ENCODE results near the gene MED16.
A peak's percentile ranks its signal among the peaks of the same experiment; 100 is the strongest.

MED16 gene, protein sequence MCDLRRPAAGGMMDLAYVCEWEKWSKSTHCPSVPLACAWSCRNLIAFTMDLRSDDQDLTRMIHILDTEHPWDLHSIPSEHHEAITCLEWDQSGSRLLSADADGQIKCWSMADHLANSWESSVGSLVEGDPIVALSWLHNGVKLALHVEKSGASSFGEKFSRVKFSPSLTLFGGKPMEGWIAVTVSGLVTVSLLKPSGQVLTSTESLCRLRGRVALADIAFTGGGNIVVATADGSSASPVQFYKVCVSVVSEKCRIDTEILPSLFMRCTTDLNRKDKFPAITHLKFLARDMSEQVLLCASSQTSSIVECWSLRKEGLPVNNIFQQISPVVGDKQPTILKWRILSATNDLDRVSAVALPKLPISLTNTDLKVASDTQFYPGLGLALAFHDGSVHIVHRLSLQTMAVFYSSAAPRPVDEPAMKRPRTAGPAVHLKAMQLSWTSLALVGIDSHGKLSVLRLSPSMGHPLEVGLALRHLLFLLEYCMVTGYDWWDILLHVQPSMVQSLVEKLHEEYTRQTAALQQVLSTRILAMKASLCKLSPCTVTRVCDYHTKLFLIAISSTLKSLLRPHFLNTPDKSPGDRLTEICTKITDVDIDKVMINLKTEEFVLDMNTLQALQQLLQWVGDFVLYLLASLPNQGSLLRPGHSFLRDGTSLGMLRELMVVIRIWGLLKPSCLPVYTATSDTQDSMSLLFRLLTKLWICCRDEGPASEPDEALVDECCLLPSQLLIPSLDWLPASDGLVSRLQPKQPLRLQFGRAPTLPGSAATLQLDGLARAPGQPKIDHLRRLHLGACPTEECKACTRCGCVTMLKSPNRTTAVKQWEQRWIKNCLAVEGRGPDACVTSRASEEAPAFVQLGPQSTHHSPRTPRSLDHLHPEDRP

DNA sequence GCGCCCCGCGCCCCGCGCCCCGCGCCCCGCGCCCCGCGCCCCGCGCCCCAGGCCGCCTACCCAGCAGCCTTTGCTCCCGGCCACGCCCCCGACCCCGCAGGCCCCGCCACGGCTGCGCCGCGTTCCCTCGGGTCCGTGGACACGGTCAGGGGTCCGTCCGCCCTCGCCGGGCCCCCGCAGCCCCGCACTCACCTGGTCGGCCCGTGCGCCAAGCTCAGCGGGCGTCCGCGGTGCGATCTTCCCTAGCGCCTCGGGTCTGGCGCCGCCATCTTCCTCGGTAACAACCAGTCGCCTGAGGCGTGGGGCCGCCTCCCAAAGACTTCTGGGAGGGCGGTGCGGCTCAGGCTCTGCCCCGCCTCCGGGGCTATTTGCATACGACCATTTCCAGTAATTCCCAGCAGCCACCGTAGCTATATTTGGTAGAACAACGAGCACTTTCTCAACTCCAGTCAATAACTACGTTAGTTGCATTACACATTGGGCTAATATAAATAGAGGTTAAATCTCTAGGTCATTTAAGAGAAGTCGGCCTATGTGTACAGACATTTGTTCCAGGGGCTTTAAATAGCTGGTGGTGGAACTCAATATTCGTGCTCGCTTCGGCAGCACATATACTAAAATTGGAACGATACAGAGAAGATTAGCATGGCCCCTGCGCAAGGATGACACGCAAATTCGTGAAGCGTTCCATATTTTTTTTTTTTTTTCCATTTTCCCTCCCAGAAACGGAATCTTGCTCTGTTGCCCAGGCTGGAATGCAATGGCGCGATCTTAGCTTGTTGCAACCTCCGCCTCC, at the start of gene MED16, which contains the start of gene RNU6-9:
TSS of gene MED16 (minus strand) at position 294 of the 796 bp plus-strand sequence. CDS start 2,056 bp downstream, outside the sequence.
TSS of gene RNU6-9 (plus strand) at position 591 of the 796 bp plus-strand sequence.
- peak; percentile 78 for DNase-seq (ENCODE audit: low read depth)

DNA sequence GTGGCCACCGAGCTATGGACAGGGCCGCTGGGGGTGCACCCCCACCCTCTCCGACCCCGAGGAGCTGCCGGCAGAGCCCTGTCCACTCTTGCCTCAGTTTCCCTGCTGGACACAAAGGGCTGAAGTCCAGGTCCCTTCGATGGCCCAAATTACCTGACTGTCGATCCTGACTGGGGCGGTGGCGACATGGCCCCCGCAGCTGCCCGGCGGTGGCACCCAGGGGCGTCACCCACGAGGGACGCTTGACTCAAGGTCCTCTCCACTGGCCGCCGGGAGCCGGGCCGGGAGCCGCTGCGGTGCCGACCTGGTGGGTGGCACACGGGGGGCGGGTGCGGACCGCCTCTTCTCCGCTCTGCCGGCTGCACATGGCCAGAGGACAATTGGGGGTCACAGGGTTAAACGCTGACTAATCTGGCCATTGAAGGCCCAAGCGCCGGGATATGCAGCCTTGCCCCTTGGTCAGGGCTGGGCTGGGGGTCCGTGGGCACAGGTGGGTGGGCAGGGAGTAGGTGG, 49.2 kb upstream of the MED16 start:
- DNase-seq (ENCODE audit: low read depth) = no peak

DNA sequence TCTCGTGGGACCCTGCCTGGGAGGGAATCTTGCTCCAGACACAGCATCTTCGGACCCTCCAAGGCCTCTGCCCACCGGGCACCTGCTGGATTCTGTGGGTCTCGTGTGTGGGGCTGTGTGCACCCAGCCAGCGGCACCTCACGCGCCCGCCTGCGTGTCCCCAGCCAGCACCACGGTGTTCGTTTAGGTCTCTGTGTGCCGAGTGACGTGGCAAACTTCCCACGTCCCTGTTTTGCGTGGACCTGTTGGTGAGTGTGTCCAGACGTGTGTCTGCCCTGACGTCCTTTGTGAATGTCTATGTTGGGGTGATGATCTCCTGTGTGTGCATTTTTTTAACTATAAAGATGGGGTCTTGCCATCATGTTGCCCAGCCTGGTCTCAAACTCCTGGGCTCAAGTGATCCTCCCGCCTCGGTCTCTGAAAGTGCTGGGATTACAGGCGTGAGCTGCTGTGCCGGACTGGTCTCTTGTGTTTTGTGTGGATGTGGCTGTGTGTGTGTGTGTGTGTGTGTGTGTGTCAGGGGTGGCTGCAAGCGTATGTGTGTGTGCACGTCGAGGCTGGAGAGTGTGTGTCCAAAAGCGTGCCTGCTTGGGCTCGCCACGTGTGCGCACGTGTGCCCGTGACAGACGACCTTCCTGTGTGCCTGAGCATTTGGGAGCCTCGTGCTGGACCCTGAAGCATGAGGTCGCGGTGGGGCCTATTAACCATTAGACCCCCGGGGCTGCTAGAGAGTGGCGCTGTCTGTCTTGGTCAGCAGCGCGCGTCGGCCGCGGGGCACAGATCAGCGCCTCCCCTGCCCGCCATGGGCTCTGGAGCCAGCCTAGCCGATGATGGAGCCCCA, 48.5 kb upstream of the MED16 start:
- no peak for DNase-seq (ENCODE audit: low read depth)

GRCh38 chr19:940591-941291, 47.8 kb upstream of the MED16 start:
- peak; percentile 48 for DNase-seq (ENCODE audit: low read depth)

DNA sequence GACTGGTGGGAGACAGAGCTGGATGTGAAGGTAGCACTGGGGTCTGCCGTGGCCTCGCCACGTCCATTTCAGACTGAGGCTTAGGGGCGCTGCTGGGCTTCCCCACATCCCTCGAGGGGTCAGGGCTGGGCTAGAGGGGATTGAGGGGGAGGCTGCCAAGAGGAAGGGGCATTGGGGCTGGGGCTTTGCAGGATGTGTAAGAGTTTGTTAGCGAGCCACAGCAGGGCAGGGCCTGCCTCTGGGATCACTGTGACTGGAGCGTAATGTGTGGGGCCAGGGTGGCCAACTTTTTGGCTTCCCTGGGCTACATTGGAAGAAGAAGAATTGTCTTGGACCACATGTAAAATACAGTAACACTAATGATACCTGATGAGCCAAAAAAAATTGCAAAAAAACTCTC, 46.9 kb upstream of the MED16 start:
- no peak for DNase-seq (ENCODE audit: low read depth)

DNA sequence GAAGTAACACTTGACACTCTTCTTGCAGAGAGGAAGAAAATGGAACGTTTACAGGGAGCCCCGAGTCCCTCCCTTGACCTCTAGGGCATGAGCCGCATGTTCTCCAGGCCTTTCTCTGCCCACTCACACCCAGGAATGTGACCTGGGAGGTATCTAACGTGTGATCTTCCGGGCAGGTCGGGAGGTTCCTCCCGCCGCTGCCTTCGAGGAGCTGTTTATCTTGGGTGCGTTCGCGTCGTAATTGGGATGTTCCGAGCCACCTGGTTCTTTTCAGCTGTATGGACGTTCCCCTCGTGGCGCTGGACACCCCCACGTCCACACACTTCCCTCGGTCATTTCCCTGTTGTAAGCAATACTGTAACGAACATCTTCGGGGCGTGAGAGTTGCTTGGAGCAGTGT, 46.5 kb upstream of the MED16 start:
- DNase-seq (ENCODE audit: low read depth) = no peak

DNA sequence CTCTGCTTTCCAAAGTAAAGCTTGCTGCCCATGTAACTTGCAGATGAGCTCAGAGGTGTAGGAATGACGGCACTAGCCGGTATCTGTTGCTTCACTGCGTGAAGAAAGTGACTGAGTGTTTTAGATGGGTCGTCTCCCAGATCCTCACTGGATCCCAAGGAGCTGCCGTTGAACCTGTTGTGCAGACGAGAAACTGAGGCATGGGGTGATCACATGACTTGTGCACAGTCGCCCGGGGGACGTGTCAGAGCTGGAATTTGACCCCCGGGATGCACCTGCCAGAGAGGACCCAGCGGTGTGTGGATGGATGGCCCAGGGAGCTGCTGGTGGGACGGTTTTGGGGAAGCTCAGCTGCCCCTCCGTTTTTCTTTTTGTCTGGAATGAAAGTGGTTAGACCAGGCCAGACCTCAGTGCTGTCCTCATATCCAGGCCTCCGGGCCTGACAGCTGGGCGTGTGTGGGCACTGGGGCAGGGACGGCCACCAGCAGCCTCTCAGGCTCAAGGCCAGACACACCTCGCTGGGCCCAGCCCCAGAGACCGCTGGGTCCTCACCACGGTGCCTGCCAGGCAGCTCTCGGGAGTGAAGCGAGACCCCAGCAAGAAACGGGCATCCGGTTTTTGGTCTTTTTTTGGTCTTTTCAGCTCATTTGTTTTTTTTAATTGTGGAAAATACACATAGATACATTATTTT, 45.4 kb upstream of the MED16 start:
- no peak for DNase-seq (ENCODE audit: low read depth)

DNA sequence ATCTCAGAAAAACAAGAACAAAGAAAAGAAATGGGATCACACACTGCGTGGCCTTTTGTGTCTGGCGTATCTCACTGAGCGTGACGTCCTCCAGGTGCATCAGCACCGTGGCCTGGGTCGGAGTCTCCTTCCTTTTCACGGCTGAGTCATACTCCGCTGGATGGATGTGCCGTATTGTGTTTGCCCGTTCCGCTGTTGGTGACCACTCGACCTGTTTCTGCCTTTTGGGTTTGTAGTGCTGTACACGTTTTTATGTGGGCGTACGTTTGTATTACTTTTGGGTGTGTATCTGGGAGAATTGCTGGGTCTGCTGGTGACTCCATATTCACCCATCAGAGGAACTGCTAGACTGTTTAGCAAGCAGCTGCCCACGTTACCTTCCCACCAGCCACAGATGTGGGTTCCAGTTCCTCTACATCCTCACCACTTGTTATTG, 44.3 kb upstream of the MED16 start:
- DNase-seq (ENCODE audit: low read depth) = no peak

DNA sequence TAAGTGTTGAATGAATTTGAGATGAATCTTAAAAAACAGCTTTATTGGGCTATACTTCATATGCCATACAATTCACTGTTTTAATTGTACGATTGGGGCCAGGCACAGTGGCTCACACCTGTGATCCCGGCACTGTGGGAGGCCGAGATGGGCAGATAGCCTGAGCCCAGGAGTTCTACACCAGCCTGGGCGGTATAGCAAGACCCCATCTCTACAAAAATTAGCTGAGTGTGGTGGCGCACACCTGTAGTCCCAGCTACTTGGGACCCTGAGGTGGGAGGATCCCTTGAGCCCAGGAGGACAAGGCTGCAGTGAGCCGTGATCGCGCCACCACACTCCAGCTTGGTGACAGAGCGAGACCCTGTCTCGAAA, 43.2 kb upstream of the MED16 start:
- no peak for DNase-seq (ENCODE audit: low read depth)

- DNase-seq (ENCODE audit: low read depth) = no peak
Observed at GRCh38 chr19:934865-935479, 42.0 kb upstream of the MED16 start.

DNA sequence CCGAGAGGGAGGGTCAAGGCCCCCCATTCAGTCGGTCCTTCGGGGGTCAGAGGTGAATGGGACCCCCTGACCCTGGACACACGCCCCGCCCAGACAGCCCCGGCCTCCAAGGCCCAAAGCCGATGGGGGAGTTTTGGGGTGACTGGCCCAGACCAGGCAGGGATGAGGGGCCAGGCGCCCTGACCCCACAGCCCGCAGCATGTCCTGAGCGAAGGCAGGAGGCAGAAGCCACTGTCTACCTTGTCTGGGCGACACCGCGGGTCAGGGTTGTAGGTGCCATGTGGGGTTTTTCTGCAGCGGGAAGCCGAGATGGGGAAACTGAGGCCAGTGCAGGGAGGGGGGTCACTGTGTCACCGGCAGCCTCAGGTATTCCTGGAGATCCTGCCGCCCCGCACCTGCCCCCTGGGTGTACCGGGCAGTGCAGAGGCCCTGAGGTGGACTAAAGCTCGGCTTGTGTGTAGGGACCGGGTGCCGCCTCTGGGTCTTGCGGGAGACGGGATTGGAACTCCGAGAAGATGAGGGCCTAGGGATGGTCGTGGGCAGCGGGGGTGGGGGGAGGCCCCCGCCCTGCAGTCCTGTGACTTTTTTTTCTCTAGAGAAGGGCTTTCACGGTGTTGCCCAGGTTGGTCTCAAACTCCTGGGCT, 41.3 kb upstream of the MED16 start:
- DNase-seq (ENCODE audit: low read depth) = no peak

DNA sequence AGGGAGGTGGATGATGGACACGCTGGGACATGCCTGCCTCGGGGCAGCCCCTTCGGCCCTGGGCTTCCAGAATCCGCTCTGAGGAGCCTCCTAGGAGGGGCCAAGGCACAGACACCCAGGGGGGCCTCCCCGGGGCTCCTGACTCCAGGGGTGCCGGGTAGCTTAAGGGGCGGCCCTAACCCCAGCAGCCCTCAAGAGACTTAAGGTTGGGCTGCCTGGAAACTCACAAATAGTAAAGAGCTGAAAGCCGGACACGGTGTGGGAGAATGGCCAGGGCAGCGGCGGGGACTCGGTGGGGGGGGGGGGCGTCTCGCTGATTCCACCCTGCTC, 40.5 kb upstream of the MED16 start:
- no peak for DNase-seq (ENCODE audit: low read depth)

DNA sequence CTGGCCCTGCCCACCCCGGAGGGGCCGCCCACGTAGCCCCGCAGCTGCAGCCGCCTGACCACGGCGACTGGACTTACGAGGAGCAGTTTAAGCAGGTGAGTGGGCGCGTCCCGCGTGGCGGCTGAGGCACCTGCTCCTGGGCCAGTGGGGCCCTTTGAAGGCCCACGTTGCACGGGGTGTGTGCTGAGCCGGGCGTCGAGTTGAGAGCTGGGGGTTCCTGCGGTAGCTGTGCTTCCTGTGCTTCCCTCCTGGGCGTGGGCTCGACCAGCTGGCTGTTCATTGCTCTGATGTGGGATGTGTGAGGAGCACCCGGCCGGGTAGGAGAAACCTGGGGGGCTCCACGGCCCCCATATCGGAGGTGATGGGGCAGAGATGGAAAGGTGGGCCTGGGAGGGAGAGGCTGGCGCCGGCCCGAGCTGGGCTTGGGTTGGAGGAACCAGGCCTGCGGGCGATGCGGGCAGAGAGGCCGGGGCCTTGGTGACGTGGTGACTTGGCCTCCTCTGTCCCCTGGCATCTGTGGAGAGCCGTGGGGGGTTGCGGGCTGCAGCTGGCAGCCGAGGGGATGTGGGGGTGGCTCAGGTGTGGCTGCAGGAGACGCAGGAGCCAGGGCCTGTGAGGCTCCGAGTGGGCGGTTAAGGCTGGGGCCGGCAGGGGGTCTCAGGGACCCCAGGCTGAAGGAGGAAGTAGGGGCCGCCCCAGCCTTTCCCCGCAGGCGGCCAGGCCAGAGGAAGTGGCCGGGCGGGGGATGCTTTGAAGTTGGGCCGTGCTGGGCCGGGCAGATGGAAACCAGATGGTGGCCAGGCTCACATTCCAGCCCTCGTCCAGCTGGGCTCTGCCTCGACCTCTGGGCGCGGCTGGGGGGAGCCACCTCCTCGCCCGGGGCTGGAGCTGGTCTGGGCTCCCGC, 39.9 kb upstream of the MED16 start:
- DNase-seq (ENCODE audit: low read depth) = no peak

GRCh38 chr19:931860-932647, 39.1 kb upstream of the MED16 start:
- no peak for DNase-seq (ENCODE audit: low read depth)

DNA sequence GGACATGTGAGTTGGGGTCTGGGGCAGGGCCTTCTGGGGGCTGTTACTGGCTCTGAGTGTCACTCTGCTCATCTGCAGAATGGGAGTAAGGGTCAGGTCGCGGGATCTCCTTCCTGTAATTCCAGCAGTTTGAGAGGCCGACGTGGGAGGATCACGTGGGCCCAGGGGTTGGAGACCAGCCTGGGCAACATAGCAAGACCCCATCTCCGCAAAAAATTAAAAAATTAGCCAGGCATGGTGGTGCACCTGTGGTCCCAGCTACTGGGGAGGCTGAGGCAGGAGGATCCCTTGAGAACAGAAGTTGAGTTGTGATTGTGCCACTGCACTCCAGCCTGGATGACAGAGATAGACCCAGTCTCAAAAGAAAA, 36.9 kb upstream of the MED16 start:
- no peak for DNase-seq (ENCODE audit: low read depth)

GRCh38 chr19:929203-929890, 36.4 kb upstream of the MED16 start:
- no peak for DNase-seq (ENCODE audit: low read depth)

Measured in stimulated activated CD8-positive, alpha-beta memory T cell treated with anti-CD3 and anti-CD28 coated beads, Interleukin-4, amount 100 ng/mL, for 24 hours (primary cell).